Testis (tissue), 2 donors: Measurements from ENCODE around the gene KIF5C.

Experiments used
- POLR2A ChIP-seq: fragments of 450-650 bp; IDR thresholded peaks from one replicate; pipeline ENCODE4 v1.6.1; 2017; ENCODE audit warnings: antibody characterized with exemption, mild to moderate bottlenecking, moderate library complexity
- TF ChIP-seq, protein P1 (sequence below), 3 experiments: fragments of 450-650 bp in 2 of 3; fragments of 200-600 bp in 1 of 3; sonication (generic) in 1 of 3; IDR thresholded peaks; one replicate each; pipeline ENCODE4 v1.5.1; 2016 to 2019; ENCODE audit warnings: antibody characterized with exemption in 3 of 3, mild to moderate bottlenecking in 2 of 3, moderate library complexity in 1 of 3

DNA sequence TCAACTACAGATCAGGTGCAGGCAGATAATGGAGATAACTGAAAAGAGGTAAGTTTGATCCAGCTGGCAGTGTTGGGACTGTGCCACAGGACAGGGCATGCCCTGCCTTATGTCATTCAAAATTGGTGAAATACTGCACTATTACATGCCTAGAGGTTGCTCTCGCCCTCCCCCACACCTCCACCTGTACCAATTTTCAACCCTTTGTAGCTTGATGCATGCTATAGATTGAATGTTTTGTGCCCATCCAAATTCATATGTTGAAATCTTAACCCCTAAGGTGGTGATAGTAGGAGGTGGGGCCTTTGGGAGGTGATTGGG lies 91.4 kb downstream of the KIF5C start:
- TF ChIP-seq, protein P1, sequence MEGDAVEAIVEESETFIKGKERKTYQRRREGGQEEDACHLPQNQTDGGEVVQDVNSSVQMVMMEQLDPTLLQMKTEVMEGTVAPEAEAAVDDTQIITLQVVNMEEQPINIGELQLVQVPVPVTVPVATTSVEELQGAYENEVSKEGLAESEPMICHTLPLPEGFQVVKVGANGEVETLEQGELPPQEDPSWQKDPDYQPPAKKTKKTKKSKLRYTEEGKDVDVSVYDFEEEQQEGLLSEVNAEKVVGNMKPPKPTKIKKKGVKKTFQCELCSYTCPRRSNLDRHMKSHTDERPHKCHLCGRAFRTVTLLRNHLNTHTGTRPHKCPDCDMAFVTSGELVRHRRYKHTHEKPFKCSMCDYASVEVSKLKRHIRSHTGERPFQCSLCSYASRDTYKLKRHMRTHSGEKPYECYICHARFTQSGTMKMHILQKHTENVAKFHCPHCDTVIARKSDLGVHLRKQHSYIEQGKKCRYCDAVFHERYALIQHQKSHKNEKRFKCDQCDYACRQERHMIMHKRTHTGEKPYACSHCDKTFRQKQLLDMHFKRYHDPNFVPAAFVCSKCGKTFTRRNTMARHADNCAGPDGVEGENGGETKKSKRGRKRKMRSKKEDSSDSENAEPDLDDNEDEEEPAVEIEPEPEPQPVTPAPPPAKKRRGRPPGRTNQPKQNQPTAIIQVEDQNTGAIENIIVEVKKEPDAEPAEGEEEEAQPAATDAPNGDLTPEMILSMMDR (IDR thresholded peaks at IDR 0.05), result no peak
- no peak for TF ChIP-seq POLR2A
